ENCODE results near the gene OTOGL.
A peak's percentile ranks its signal among the peaks of the same experiment; 100 is the strongest.

The OTOGL gene

DNA sequence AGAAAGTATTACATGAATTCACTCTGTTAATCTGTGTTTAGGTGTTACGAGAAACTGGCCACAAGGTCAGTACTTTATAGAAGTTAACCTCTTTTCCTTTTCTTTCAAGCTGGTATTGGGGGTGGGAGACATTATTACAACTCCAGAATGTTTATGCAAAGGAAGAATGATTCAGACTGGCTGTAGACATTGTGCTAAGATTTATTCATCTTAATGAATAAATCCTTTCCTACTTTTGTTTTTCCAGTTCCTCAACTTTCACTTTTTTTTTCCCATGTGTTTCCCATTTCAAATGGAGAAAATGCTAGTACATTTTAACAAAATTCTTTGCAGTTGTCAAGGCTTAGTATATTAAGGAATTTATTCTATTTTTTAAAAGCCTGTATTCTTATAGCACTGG is 1.3 kb downstream of the OTOGL start:
- peak; percentile 34; the same call in 1 of the 3 replicates for ATAC-seq (ENCODE audit: low read depth)
- TF ChIP-seq, protein P1, sequence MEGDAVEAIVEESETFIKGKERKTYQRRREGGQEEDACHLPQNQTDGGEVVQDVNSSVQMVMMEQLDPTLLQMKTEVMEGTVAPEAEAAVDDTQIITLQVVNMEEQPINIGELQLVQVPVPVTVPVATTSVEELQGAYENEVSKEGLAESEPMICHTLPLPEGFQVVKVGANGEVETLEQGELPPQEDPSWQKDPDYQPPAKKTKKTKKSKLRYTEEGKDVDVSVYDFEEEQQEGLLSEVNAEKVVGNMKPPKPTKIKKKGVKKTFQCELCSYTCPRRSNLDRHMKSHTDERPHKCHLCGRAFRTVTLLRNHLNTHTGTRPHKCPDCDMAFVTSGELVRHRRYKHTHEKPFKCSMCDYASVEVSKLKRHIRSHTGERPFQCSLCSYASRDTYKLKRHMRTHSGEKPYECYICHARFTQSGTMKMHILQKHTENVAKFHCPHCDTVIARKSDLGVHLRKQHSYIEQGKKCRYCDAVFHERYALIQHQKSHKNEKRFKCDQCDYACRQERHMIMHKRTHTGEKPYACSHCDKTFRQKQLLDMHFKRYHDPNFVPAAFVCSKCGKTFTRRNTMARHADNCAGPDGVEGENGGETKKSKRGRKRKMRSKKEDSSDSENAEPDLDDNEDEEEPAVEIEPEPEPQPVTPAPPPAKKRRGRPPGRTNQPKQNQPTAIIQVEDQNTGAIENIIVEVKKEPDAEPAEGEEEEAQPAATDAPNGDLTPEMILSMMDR (IDR thresholded peaks at IDR 0.05; ENCODE audit: poor library complexity, severe bottlenecking): no peak
- Histone ChIP-seq H3K9me3 (ENCODE audit: severe bottlenecking) (no peaks in the 10 kb centered on the region), H3K27ac (ENCODE audit: poor library complexity, severe bottlenecking) (peak overlapping the region; percentile 64), H3K4me3 (ENCODE audit: severe bottlenecking) (no peak overlapping the region), H3K36me3 (ENCODE audit: low read depth) (no peaks in the 10 kb centered on the region), H3K4me1 (ENCODE audit: insufficient read depth, poor library complexity, severe bottlenecking) (peaks cover 17% of the 10 kb centered on the region), H3K27me3 (ENCODE audit: insufficient read depth, poor library complexity, severe bottlenecking) (no peaks in the 10 kb centered on the region)
- DNase-seq (ENCODE audit: low spot score): no peak

DNA sequence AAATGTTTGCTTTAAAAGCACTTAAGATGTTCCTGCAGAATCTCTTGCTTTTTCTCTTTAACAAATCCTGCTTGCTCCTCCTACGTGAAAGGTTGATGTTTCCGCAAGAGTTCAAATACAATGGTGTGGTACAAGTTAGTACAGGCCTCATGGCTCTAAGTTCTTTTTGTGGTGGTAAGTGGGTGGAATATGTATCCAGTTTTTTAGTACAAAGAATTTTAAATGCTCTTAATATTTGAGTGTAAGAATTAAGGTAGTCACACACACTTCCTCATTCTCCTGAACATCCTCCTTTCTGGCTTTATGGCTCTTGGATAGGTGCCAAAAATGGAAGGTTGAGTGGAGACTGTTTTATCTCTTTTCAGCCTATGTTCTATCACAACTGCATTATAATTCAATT is 1.8 kb downstream of the OTOGL start:
- peaks cover 17% of the 10 kb centered on the region for H3K4me1 ChIP-seq (ENCODE audit: insufficient read depth, poor library complexity, severe bottlenecking)
- DNase-seq (ENCODE audit: low spot score): no peak
- H3K36me3 ChIP-seq (ENCODE audit: low read depth): no peaks in the 10 kb centered on the region
- H3K4me3 ChIP-seq (ENCODE audit: severe bottlenecking): no peak overlapping the region
- TF ChIP-seq, protein P1 (IDR thresholded peaks at IDR 0.05; ENCODE audit: poor library complexity, severe bottlenecking): no peak
- H3K9me3 ChIP-seq (ENCODE audit: severe bottlenecking): no peaks in the 10 kb centered on the region
- no peaks in the 10 kb centered on the region for H3K27me3 ChIP-seq (ENCODE audit: insufficient read depth, poor library complexity, severe bottlenecking)
- peak; percentile 93 for ATAC-seq (ENCODE audit: low read depth)
- peak overlapping the region; percentile 64 for H3K27ac ChIP-seq (ENCODE audit: poor library complexity, severe bottlenecking)

- ATAC-seq (ENCODE audit: low read depth): no peak
- no peak overlapping the region for H3K27ac ChIP-seq (ENCODE audit: poor library complexity, severe bottlenecking)
- no peaks in the 10 kb centered on the region for H3K4me1 ChIP-seq (ENCODE audit: insufficient read depth, poor library complexity, severe bottlenecking)
- TF ChIP-seq, protein P1 (IDR thresholded peaks at IDR 0.05; ENCODE audit: poor library complexity, severe bottlenecking): no peak
- no peak overlapping the region for H3K4me3 ChIP-seq (ENCODE audit: severe bottlenecking)
- H3K36me3 ChIP-seq (ENCODE audit: low read depth): no peaks in the 10 kb centered on the region
- no peaks in the 10 kb centered on the region for H3K27me3 ChIP-seq (ENCODE audit: insufficient read depth, poor library complexity, severe bottlenecking)
- H3K9me3 ChIP-seq (ENCODE audit: severe bottlenecking): no peaks in the 10 kb centered on the region
- no peak for DNase-seq (ENCODE audit: low spot score)
Observed at GRCh38 chr12:80107221-80107620, 7.9 kb downstream of the OTOGL start.

- ATAC-seq (ENCODE audit: low read depth) (no peak), DNase-seq (ENCODE audit: low spot score) (no peak)
- H3K4me3 ChIP-seq (ENCODE audit: severe bottlenecking): no peak overlapping the region
- TF ChIP-seq, protein P1 (IDR thresholded peaks at IDR 0.05; ENCODE audit: poor library complexity, severe bottlenecking): no peak
- H3K4me1 ChIP-seq (ENCODE audit: insufficient read depth, poor library complexity, severe bottlenecking): no peaks in the 10 kb centered on the region
- no peak overlapping the region for H3K27ac ChIP-seq (ENCODE audit: poor library complexity, severe bottlenecking)
- H3K9me3 ChIP-seq (ENCODE audit: severe bottlenecking): no peaks in the 10 kb centered on the region
- H3K27me3 ChIP-seq (ENCODE audit: insufficient read depth, poor library complexity, severe bottlenecking): no peaks in the 10 kb centered on the region
- no peaks in the 10 kb centered on the region for H3K36me3 ChIP-seq (ENCODE audit: low read depth)
Observed at GRCh38 chr12:80116735-80117134, 17.4 kb downstream of the OTOGL start.

DNA sequence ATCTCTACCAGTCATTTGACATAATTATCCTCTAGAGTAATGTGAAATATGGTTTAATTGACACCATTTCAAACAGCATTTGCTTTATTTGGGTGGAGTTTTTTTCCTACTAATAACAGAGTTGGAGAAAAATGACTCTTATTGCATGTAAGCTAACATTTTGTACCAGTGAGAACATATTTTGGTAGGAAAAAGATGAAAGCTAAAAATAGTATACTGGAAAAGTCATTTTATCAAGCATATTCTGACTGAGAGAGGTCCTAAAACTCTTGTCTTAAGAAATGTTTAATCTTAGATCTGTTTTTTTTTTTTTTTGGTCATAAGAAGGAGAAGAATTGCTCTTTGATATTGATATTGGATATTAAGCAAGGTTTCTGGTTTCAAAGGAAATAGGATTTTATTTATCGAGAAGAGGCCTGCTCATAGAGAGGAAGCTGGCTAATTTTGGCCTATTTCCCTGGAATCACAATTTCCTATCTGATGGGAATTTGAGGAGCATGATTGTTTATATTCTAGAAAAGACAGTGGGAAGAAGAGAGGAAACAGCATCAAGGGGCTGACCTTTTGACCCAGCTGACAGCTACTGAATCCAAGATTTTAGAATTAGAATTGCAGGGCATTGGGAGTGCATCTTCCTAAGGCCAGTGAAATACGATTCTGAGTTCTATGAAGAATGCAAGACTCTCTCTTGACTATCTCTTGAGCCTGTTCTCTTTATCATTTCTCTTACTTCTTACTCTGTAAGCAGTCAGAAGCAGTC is 19.4 kb downstream of the OTOGL start:
- no peak for ATAC-seq (ENCODE audit: low read depth)
- TF ChIP-seq, protein P1 (IDR thresholded peaks at IDR 0.05; ENCODE audit: poor library complexity, severe bottlenecking): no peak
- H3K4me1 ChIP-seq (ENCODE audit: insufficient read depth, poor library complexity, severe bottlenecking): no peaks in the 10 kb centered on the region
- no peak overlapping the region for H3K27ac ChIP-seq (ENCODE audit: poor library complexity, severe bottlenecking)
- no peak for DNase-seq (ENCODE audit: low spot score)
- no peaks in the 10 kb centered on the region for H3K27me3 ChIP-seq (ENCODE audit: insufficient read depth, poor library complexity, severe bottlenecking)
- H3K4me3 ChIP-seq (ENCODE audit: severe bottlenecking): no peak overlapping the region
- no peaks in the 10 kb centered on the region for H3K9me3 ChIP-seq (ENCODE audit: severe bottlenecking)
- H3K36me3 ChIP-seq (ENCODE audit: low read depth): no peaks in the 10 kb centered on the region

All from RWPE2 (cell line).